H9 (cell line): Measurements from ENCODE around the gene SIL1. TPM values are rescaled to one million over a fixed set of nuclear protein-coding genes. Genes with fewer than 3 reads are reported as not detected.

Source experiments
- DNase-seq: peaks from one replicate; pipeline ENCODE4 v3.0.0-alpha.2; 2017
- H2AFZ ChIP-seq: one replicate; pipeline ENCODE4 v1.6.1; 2013; ENCODE audit warnings: mild to moderate bottlenecking, low read length, control low read depth, moderate library complexity
- H2AK5ac ChIP-seq: 2 replicates; pipeline ENCODE4 v1.6.1; 2013; ENCODE audit warnings: low read length, control low read depth, mixed read lengths; ENCODE audit not compliant: insufficient read length
- H2BK120ac ChIP-seq: one replicate; pipeline ENCODE4 v1.6.1; 2013; ENCODE audit warnings: low read depth, mild to moderate bottlenecking, low read length, control low read depth, inconsistent platforms; ENCODE audit not compliant: poor library complexity, severe bottlenecking
- H2BK12ac ChIP-seq: 2 replicates; pipeline ENCODE4 v1.6.1; 2013; ENCODE audit warnings: low read length, control low read depth, mixed read lengths, low read depth; ENCODE audit not compliant: insufficient read length
- H2BK15ac ChIP-seq: 2 replicates; pipeline ENCODE4 v1.6.1; 2013; ENCODE audit warnings: low read depth, low read length, control low read depth
- H2BK20ac ChIP-seq: one replicate; pipeline ENCODE4 v1.6.1; 2013; ENCODE audit warnings: low read depth, mild to moderate bottlenecking, low read length, control low read depth, inconsistent platforms; ENCODE audit not compliant: poor library complexity, severe bottlenecking
- H2BK5ac ChIP-seq: 2 replicates; pipeline ENCODE4 v1.6.1; 2013; ENCODE audit warnings: low read length, control low read depth, mixed read lengths; ENCODE audit not compliant: insufficient read length
- H3K14ac ChIP-seq: 2 replicates; pipeline ENCODE4 v1.6.1; 2013; ENCODE audit warnings: low read length, control low read depth; ENCODE audit not compliant: insufficient read depth
- H3K18ac ChIP-seq: 2 replicates; pipeline ENCODE4 v1.6.1; 2013; ENCODE audit warnings: low read depth, mild to moderate bottlenecking, mixed read lengths, low read length, control low read depth; ENCODE audit not compliant: insufficient read length
- H3K23ac ChIP-seq: 2 replicates; pipeline ENCODE4 v1.6.1; 2013; ENCODE audit warnings: low read length, control low read depth, mixed read lengths, low read depth; ENCODE audit not compliant: insufficient read length
- H3K23me2 ChIP-seq: 2 replicates; pipeline ENCODE4 v1.6.1; 2013; ENCODE audit warnings: low read depth, mild to moderate bottlenecking, mixed read lengths, low read length, control low read depth; ENCODE audit not compliant: insufficient read length, poor library complexity, severe bottlenecking
- H3K27ac ChIP-seq: 2 replicates; pipeline ENCODE4 v1.5.1; 2013; ENCODE audit warnings: low read length, control low read depth, mixed read lengths, low read depth; ENCODE audit not compliant: insufficient read length
- H3K27me3 ChIP-seq: 2 replicates; pipeline ENCODE4 v1.6.1; 2013; ENCODE audit warnings: low read length, control low read depth, inconsistent platforms; ENCODE audit not compliant: insufficient read depth
- H3K4ac ChIP-seq: 2 replicates; pipeline ENCODE4 v1.6.1; 2013; ENCODE audit warnings: low read depth, mild to moderate bottlenecking, control low read depth, inconsistent platforms, low read length, moderate library complexity
- H3K4me1 ChIP-seq: 2 replicates; pipeline ENCODE4 v1.6.1; 2013; ENCODE audit warnings: low read length, control low read depth, inconsistent platforms; ENCODE audit not compliant: insufficient read depth
- H3K4me2 ChIP-seq: 2 replicates; pipeline ENCODE4 v1.6.1; 2013; ENCODE audit warnings: low read length, control low read depth, mixed read lengths; ENCODE audit not compliant: insufficient read length, insufficient read depth
- H3K56ac ChIP-seq: 2 replicates; pipeline ENCODE4 v1.6.1; 2013; ENCODE audit warnings: low read depth, mild to moderate bottlenecking, mixed read lengths, low read length, control low read depth; ENCODE audit not compliant: insufficient read length
- H3K79me1 ChIP-seq: 2 replicates; pipeline ENCODE4 v1.6.1; 2013; ENCODE audit warnings: low read depth, mild to moderate bottlenecking, moderate library complexity, low read length, control low read depth, inconsistent platforms; ENCODE audit not compliant: insufficient read depth, poor library complexity, severe bottlenecking
- H3K79me2 ChIP-seq: 2 replicates; pipeline ENCODE4 v1.6.1; 2013; ENCODE audit warnings: low read length, control low read depth, inconsistent platforms; ENCODE audit not compliant: insufficient read depth
- H3K9ac ChIP-seq: 2 replicates; pipeline ENCODE4 v1.6.1; 2013; ENCODE audit warnings: low read length, control low read depth, mixed read lengths; ENCODE audit not compliant: insufficient read length; ENCODE audit errors: extremely low read depth
- H3K9me3 ChIP-seq: one replicate; pipeline ENCODE4 v1.6.1; 2013; ENCODE audit warnings: low read depth, low read length, inconsistent platforms; ENCODE audit not compliant: control insufficient read depth
- H3T11ph ChIP-seq: one replicate; pipeline ENCODE4 v1.6.1; 2013; ENCODE audit warnings: mild to moderate bottlenecking, low read length, control low read depth, inconsistent platforms
- H4K20me1 ChIP-seq: one replicate; pipeline ENCODE4 v1.6.1; 2013; ENCODE audit not compliant: control insufficient read depth, insufficient read length, insufficient read depth
- H4K5ac ChIP-seq: 2 replicates; pipeline ENCODE4 v1.6.1; 2013; ENCODE audit warnings: low read depth, mild to moderate bottlenecking, mixed read lengths, low read length, control low read depth; ENCODE audit not compliant: insufficient read length
- H4K8ac ChIP-seq: replicated peaks from 2 replicates; pipeline ENCODE4 v1.6.1; 2013; ENCODE audit warnings: low read length, control low read depth, mixed read lengths, low read depth; ENCODE audit not compliant: insufficient read length
- H4K91ac ChIP-seq: 2 replicates; pipeline ENCODE4 v1.6.1; 2013; ENCODE audit warnings: low read depth, mild to moderate bottlenecking, moderate library complexity, mixed read lengths, low read length, control low read depth; ENCODE audit not compliant: insufficient read length
- H3K27ac Mint-ChIP-seq, 3 experiments: 2 replicates in 2 of 3; 3 replicates in 1 of 3; pipeline ENCODE4 v1.8.0; 2020 to 2021; ENCODE audit warnings: mixed read lengths in 3 of 3, mild to moderate bottlenecking in 1 of 3, moderate library complexity in 1 of 3
- H3K27me3 Mint-ChIP-seq: 2 replicates; pipeline ENCODE4 v1.8.0; 2021; ENCODE audit warnings: low read depth, mild to moderate bottlenecking, moderate library complexity, mixed read lengths
- H3K36me3 Mint-ChIP-seq, 3 experiments: 2 replicates in 2 of 3; 3 replicates in 1 of 3; pipeline ENCODE4 v1.8.0; 2020 to 2021; ENCODE audit warnings: low read depth in 3 of 3, mixed read lengths in 3 of 3; ENCODE audit not compliant: insufficient read depth in 1 of 3
- H3K4me1 Mint-ChIP-seq, 2 experiments: 2 replicates each; pipeline ENCODE4 v1.8.0; 2020; ENCODE audit warnings: mixed read lengths in 2 of 2
- H3K4me3 Mint-ChIP-seq, 2 experiments: 2 replicates in 1 of 2; 3 replicates in 1 of 2; pipeline ENCODE4 v1.8.0; 2020 to 2021; ENCODE audit warnings: mild to moderate bottlenecking in 2 of 2, mixed read lengths in 2 of 2, moderate library complexity in 1 of 2
- H3K9me3 Mint-ChIP-seq, 2 experiments: 2 replicates in 1 of 2; 3 replicates in 1 of 2; pipeline ENCODE4 v1.8.0; 2020; ENCODE audit warnings: mild to moderate bottlenecking in 2 of 2, mixed read lengths in 2 of 2, moderate library complexity in 1 of 2
- CTCF ChIP-seq: fragments of 200-600 bp; sonication (generic); conservative IDR thresholded peaks from 3 replicates; pipeline ENCODE4 v1.8.0; 2021; ENCODE audit warnings: antibody characterized with exemption, mild to moderate bottlenecking
- WGBS: extraction: QIAGEN DNeasy Blood & Tissue Kit; methylation state at CpG from one replicate; pipeline ENCODE4 v1.1.7; 2013; ENCODE audit warnings: missing lambda C conversion rate, low lambda C conversion rate, mixed read lengths; ENCODE audit not compliant: insufficient read length; ENCODE audit errors: extremely low coverage; 5-methylcytosine and 5-hydroxymethylcytosine counted together
- total RNA-seq: library from RNA; stranded (reverse); gene quantifications from 2 replicates; pipeline ENCODE4 v1.2.1, GENCODE V29; 2021

SIL1 gene
- total RNA-seq, 1 experiment from 2014 or later, result 10.6 TPM

GRCh38 chr5:139164020-139164419 is 34.1 kb downstream of the SIL1 start:
- H3K4me1 ChIP-seq, result peaks cover 13% of the 10 kb centered on the region
- no peaks in the 10 kb centered on the region for H3K79me2 ChIP-seq
- peaks cover 2% of the 10 kb centered on the region; the same call in 1 of the 2 replicates for H3K27me3 Mint-ChIP-seq
- no peak overlapping the region for H4K91ac ChIP-seq
- H3K56ac ChIP-seq, result no peak overlapping the region
- no peaks in the 10 kb centered on the region for H3K23me2 ChIP-seq
- no peak overlapping the region for H3T11ph ChIP-seq
- no peak overlapping the region for H2BK5ac ChIP-seq
- no peak overlapping the region for H2BK12ac ChIP-seq
- WGBS, result no CpG with 5 or more reads among the region's 3 CpGs
- H3K4me2 ChIP-seq, result no peak overlapping the region
- no peak overlapping the region for H3K23ac ChIP-seq
- H4K20me1 ChIP-seq, result no peaks in the 10 kb centered on the region
- H3K36me3 Mint-ChIP-seq, result no peaks in the 10 kb centered on the region
- peaks cover 31 to 34% of the 10 kb centered on the region in 2 experiments for H3K4me1 Mint-ChIP-seq
- H3K18ac ChIP-seq, result no peak overlapping the region
- no peaks in the 10 kb centered on the region for H3K79me1 ChIP-seq
- peak overlapping the region in 1 of 3 experiments; percentile 2; a peak in 1 of 7 replicates for H3K27ac Mint-ChIP-seq
- no peak overlapping the region for H2AFZ ChIP-seq
- H3K9me3 ChIP-seq, result no peaks in the 10 kb centered on the region
- no peak for TF ChIP-seq CTCF
- H2BK120ac ChIP-seq, result no peak overlapping the region
- no peak overlapping the region for H3K9ac ChIP-seq
- no peak overlapping the region for H3K27ac ChIP-seq
- H4K8ac ChIP-seq, result no peak overlapping the region
- H3K14ac ChIP-seq, result no peak overlapping the region
- H2BK15ac ChIP-seq, result no peak overlapping the region
- DNase-seq, result no peak
- H3K27me3 ChIP-seq, result no peaks in the 10 kb centered on the region
- H2AK5ac ChIP-seq, result no peak overlapping the region
- H4K5ac ChIP-seq, result no peak overlapping the region
- H3K9me3 Mint-ChIP-seq, result no peaks in the 10 kb centered on the region
- H3K4me3 Mint-ChIP-seq, result no peak overlapping the region
- no peak overlapping the region for H3K4ac ChIP-seq
- H2BK20ac ChIP-seq, result no peak overlapping the region
